Lung (tissue), 12 donors: ENCODE data around the gene ARPC1B. TPM values are rescaled to one million over a fixed set of nuclear protein-coding genes. Genes with fewer than 3 reads are reported as not detected.

ENCODE experiments used
- ATAC-seq: fragments of 200-7000 bp; cut with Tn5 transposase; one replicate; pipeline ENCODE4 v1.9.1; 2020; ENCODE audit warnings: moderate number of reproducible peaks; ENCODE audit not compliant: insufficient read depth, low FRiP score
- DNase-seq, 3 donors: peaks; one replicate each; pipeline ENCODE4 v3.0.0-alpha.2; 2013 to 2017
- H3K27ac ChIP-seq, 2 donors: one replicate each; pipeline ENCODE4 v1.5.1; 2013; ENCODE audit warnings: mild to moderate bottlenecking in 2 of 2, moderate library complexity in 2 of 2, control low read depth in 1 of 2, inconsistent platforms in 1 of 2, low read depth in 1 of 2, low read length in 1 of 2
- H3K27me3 ChIP-seq, 3 donors: one replicate each; pipeline ENCODE4 v1.5.1; 2013; ENCODE audit warnings: low read length in 2 of 3; ENCODE audit not compliant: control insufficient read depth in 3 of 3, insufficient read depth in 3 of 3
- H3K36me3 ChIP-seq, 4 donors: one replicate each; pipeline ENCODE4 v1.5.1; 2013; ENCODE audit warnings: low read length in 4 of 4, mild to moderate bottlenecking in 1 of 4, moderate library complexity in 1 of 4; ENCODE audit not compliant: control insufficient read depth in 4 of 4, insufficient read depth in 4 of 4
- H3K4me1 ChIP-seq, 5 donors: one replicate each; pipeline ENCODE4 v1.5.1; 2013; ENCODE audit warnings: low read length in 5 of 5, mild to moderate bottlenecking in 2 of 5, moderate library complexity in 1 of 5; ENCODE audit not compliant: control insufficient read depth in 5 of 5, insufficient read depth in 5 of 5
- H3K4me3 ChIP-seq: one replicate; pipeline ENCODE4 v1.5.1; 2013; ENCODE audit warnings: mild to moderate bottlenecking, control low read depth, moderate library complexity
- H3K9ac ChIP-seq, 2 donors: one replicate each; pipeline ENCODE4 v1.5.1; 2013; ENCODE audit warnings: low read length in 2 of 2, control low read depth in 1 of 2; ENCODE audit not compliant: insufficient read depth in 1 of 2
- H3K9me3 ChIP-seq, 4 donors: one replicate each; pipeline ENCODE4 v1.5.1; 2013; ENCODE audit warnings: low read length in 3 of 4, mild to moderate bottlenecking in 1 of 4, moderate library complexity in 1 of 4; ENCODE audit not compliant: control insufficient read depth in 4 of 4, insufficient read depth in 3 of 4
- CTCF ChIP-seq: IDR thresholded peaks from 2 replicates; pipeline ENCODE4 v1.5.1; 2012; ENCODE audit warnings: mild to moderate bottlenecking; ENCODE audit errors: control extremely low read depth, extremely low read depth
- WGBS, 2 donors: extraction: QIAGEN DNeasy Blood & Tissue Kit; methylation state at CpG; one replicate each; pipeline ENCODE4 v1.1.7; 2013; 5-methylcytosine and 5-hydroxymethylcytosine counted together
- polyA plus RNA-seq, 2 donors: library from polyadenylated mRNA; stranded (reverse); fragments of 200-250 nt; gene quantifications; one replicate each; pipeline ENCODE4 v1.2.1, GENCODE V29; 2013
- total RNA-seq, 2 donors: library from RNA; depleted of rRNA in 1 of 2; stranded (reverse); fragments of >200 nt in 1 of 2; gene quantifications; one replicate each; pipeline ENCODE4 v1.2.1, GENCODE V29; 2014 to 2021
- donor health status: control.
- donor health status: control.
- donor health status: Bipolar disorder and iron deficiency.
- donor health status: healthy.
- donor health status: DM: yes; HTN: yes; CAD: no.

Gene ARPC1B
- total and polyA plus RNA-seq, 4 donors = 164 to 937 (median 266) TPM

GRCh38 chr7:99407872-99408378 is 33.4 kb downstream of the ARPC1B start:
- peak overlapping the region; percentile 92 to 99 for H3K9ac ChIP-seq
- no peaks in the 10 kb centered on the region for H3K27me3 ChIP-seq
- H3K27ac ChIP-seq = peak overlapping the region; percentile 97 to 98
- no peak for TF ChIP-seq CTCF
- ATAC-seq = peak; percentile 38
- H3K36me3 ChIP-seq = peaks cover 13 to 31% (median 27%) of the 10 kb centered on the region in 4 donors
- DNase-seq = peak; percentile 27 to 46 (median 34)
- H3K4me3 ChIP-seq = peak overlapping the region; percentile 92
- peaks cover 0 to 23% (median 12%) of the 10 kb centered on the region in 5 donors for H3K4me1 ChIP-seq
- 0 to 1% methylated on average over 28 of the region's 28 CpGs for WGBS, 2 donors
- no peaks in the 10 kb centered on the region for H3K9me3 ChIP-seq

GRCh38 chr7:99408379-99409191 is 34.1 kb downstream of the ARPC1B start, which contains the start of the genes BUD31 and PDAP1:
BUD31 (plus strand) TSS chr7:99408969; CDS start chr7:99411093, 2,124 bp downstream.
PDAP1 (minus strand) TSS chr7:99408597; CDS start chr7:99408548, 49 bp downstream.
- H3K4me3 ChIP-seq = peak within 1 kb of the TSS; percentile 92
- TF ChIP-seq CTCF = no peak
- H3K9ac ChIP-seq = peak within 1 kb of the TSS; percentile 92 to 99
- DNase-seq (peak; percentile 95 to 97 (median 96)), ATAC-seq (peak; percentile 93)
- peak within 1 kb of the TSS; percentile 97 to 98 for H3K27ac ChIP-seq
- no peaks in the 10 kb centered on the region for H3K27me3 ChIP-seq
- WGBS, 2 donors = 0% methylated on average over 69 to 72 of the region's 72 CpGs
- peaks cover 16 to 32% (median 27%) of the 10 kb centered on the region in 4 donors for H3K36me3 ChIP-seq
- peaks cover 0 to 23% (median 12%) of the 10 kb centered on the region in 5 donors for H3K4me1 ChIP-seq
- no peaks in the 10 kb centered on the region for H3K9me3 ChIP-seq

GRCh38 chr7:99409192-99409572 is 34.7 kb downstream of the ARPC1B start:
- Histone ChIP-seq H3K4me3 (peak overlapping the region; percentile 76), H3K9ac (peak overlapping the region; percentile 87 to 99), H3K4me1 (peaks cover 0 to 23% (median 12%) of the 10 kb centered on the region in 5 donors), H3K27ac (peak overlapping the region; percentile 97 to 98), H3K9me3 (no peaks in the 10 kb centered on the region), H3K27me3 (no peaks in the 10 kb centered on the region), H3K36me3 (peaks cover 16 to 31% (median 25%) of the 10 kb centered on the region in 4 donors)
- DNase-seq (peak in 2 of 3 donors; percentile 11 to 36), ATAC-seq (no peak)
- 0% methylated on average over 18 of the region's 18 CpGs for WGBS, 2 donors
- no peak for TF ChIP-seq CTCF
